PC-9 (cell line): ENCODE data around the gene ZC3H8. TPM values are rescaled to one million over a fixed set of nuclear protein-coding genes. Genes with fewer than 3 reads are reported as not detected.

Source experiments
- BruUV-seq: library from RNA; stranded (reverse); fragments of 400-500 nt; replicated peaks from 2 replicates; lab custom pipeline; 2021; lab: Mats Ljungman, UMichigan
- CTCF ChIA-PET: fragments of 300-600 bp; sonication (Branson Sonifier 250); formaldehyde crosslinking; loops from one replicate; lab custom pipeline; 2022; ENCODE audit warnings: antibody characterized with exemption; lab: Charles Lee
- POLR2A ChIA-PET: fragments of 300-600 bp; sonication (Branson Sonifier 250); formaldehyde crosslinking; loops from one replicate; lab custom pipeline; 2022; ENCODE audit warnings: antibody characterized with exemption; ENCODE audit not compliant: unreplicated experiment; lab: Charles Lee
- DNase-seq, 2 experiments: peaks; one replicate each; pipeline versions ENCODE4 v3.0.0 to v3.0.0-alpha.2; 2015 to 2022; ENCODE audit warnings: mixed read lengths in 1 of 2
- H2AFZ ChIP-seq: fragments of 200-600 bp; sonication (generic); 2 replicates; pipeline ENCODE4 v1.8.1; 2017; ENCODE audit warnings: antibody characterized with exemption
- H3F3A ChIP-seq: fragments of 200-600 bp; sonication (generic); 2 replicates; pipeline ENCODE4 v1.8.1; 2017; ENCODE audit warnings: antibody characterized with exemption, mild to moderate bottlenecking, low read depth; ENCODE audit not compliant: insufficient read depth
- H3K27ac ChIP-seq: fragments of 200-600 bp; sonication (generic); 2 replicates; pipeline ENCODE4 v1.6.1; 2016; ENCODE audit warnings: mixed run types
- H3K27me3 ChIP-seq: fragments of 200-600 bp; sonication (generic); 2 replicates; pipeline ENCODE4 v1.6.1; 2016; ENCODE audit warnings: low read depth, mixed run types; ENCODE audit not compliant: insufficient read depth
- H3K36me3 ChIP-seq: fragments of 200-600 bp; sonication (generic); 2 replicates; pipeline ENCODE4 v1.6.1; 2016; ENCODE audit warnings: low read depth, mixed run types
- H3K4me1 ChIP-seq: fragments of 200-600 bp; sonication (generic); replicated peaks from 2 replicates; pipeline ENCODE4 v1.6.1; 2016; ENCODE audit warnings: mixed run types; ENCODE audit not compliant: insufficient read depth
- H3K4me2 ChIP-seq: fragments of 200-600 bp; sonication (generic); 2 replicates; pipeline ENCODE4 v1.6.1; 2017; ENCODE audit warnings: mixed run types
- H3K4me3 ChIP-seq: fragments of 200-600 bp; sonication (generic); 2 replicates; pipeline ENCODE4 v1.6.1; 2016; ENCODE audit warnings: mixed run types
- H3K79me2 ChIP-seq: fragments of 200-600 bp; sonication (generic); 2 replicates; pipeline ENCODE4 v1.6.1; 2017; ENCODE audit warnings: low read depth, mixed run types
- H3K9me2 ChIP-seq: fragments of 200-600 bp; sonication (generic); 2 replicates; pipeline ENCODE4 v1.8.1; 2017; ENCODE audit warnings: mild to moderate bottlenecking; ENCODE audit not compliant: insufficient read depth
- H3K9me3 ChIP-seq: fragments of 200-600 bp; sonication (generic); 2 replicates; pipeline ENCODE4 v1.8.1; 2016; ENCODE audit warnings: low read depth; ENCODE audit not compliant: insufficient read depth
- H4K20me1 ChIP-seq: fragments of 200-600 bp; sonication (generic); 2 replicates; pipeline ENCODE4 v1.8.1; 2017; ENCODE audit not compliant: insufficient read depth
- CTCF ChIP-seq: fragments of 200-600 bp; sonication (generic); conservative IDR thresholded peaks from 2 replicates; pipeline ENCODE4 v1.6.1; 2017; ENCODE audit warnings: mixed run types, antibody characterized with exemption, mild to moderate bottlenecking, moderate library complexity
- EZH2 ChIP-seq: fragments of 200-600 bp; sonication (generic); IDR thresholded peaks from 2 replicates; pipeline ENCODE4 v1.8.0; 2017; ENCODE audit warnings: antibody characterized with exemption, low read depth
- intact Hi-C: fragments of 100-400 bp; cut with micrococcal nuclease; formaldehyde crosslinking; loops from one replicate; pipeline ENCODE4 v1.10.0; 2022; ENCODE audit not compliant: unreplicated experiment
- total RNA-seq: library from RNA; stranded (reverse); gene quantifications from 2 replicates; pipeline ENCODE4 v1.2.3, GENCODE V29; 2021

Gene ZC3H8
- total RNA-seq, 1 experiment from 2014 or later = 8.6 TPM

GRCh38 chr2:112174383-112174782, 80.5 kb downstream of the ZC3H8 start:
- no peak overlapping the region for H2AFZ ChIP-seq
- no peaks in the 10 kb centered on the region for H3K27me3 ChIP-seq
- H3K27ac ChIP-seq = no peak overlapping the region
- H4K20me1 ChIP-seq = no peaks in the 10 kb centered on the region
- ChIA-PET POLR2A (no interaction called here), CTCF (no interaction called here)
- 0 out of 2 replicates have a peak, but pooled peaks cover 3% of the 10 kb centered on the region for H3K9me3 ChIP-seq
- no peak for DNase-seq
- H3K36me3 ChIP-seq = no peaks in the 10 kb centered on the region
- no peak overlapping the region for H3K4me2 ChIP-seq
- no peaks in the 10 kb centered on the region for H3K9me2 ChIP-seq
- intact Hi-C loops = no loop called here
- H3F3A ChIP-seq = no peaks in the 10 kb centered on the region
- H3K4me3 ChIP-seq = no peak overlapping the region
- TF ChIP-seq CTCF = no peak
- TF ChIP-seq EZH2 = no peak
- H3K79me2 ChIP-seq = no peaks in the 10 kb centered on the region
- no TSS peak for BruUV-seq
- no peaks in the 10 kb centered on the region for H3K4me1 ChIP-seq

GRCh38 chr2:112173646-112174319, 81.1 kb downstream of the ZC3H8 start:
- no peak overlapping the region for H3K4me2 ChIP-seq
- TF ChIP-seq CTCF (no peak), EZH2 (no peak)
- H3F3A ChIP-seq = no peaks in the 10 kb centered on the region
- BruUV-seq = no TSS peak
- H2AFZ ChIP-seq = no peak overlapping the region
- ChIA-PET CTCF (no interaction called here), POLR2A (no interaction called here)
- H3K79me2 ChIP-seq = no peaks in the 10 kb centered on the region
- no peaks in the 10 kb centered on the region for H3K9me2 ChIP-seq
- H3K27me3 ChIP-seq = no peaks in the 10 kb centered on the region
- DNase-seq = no peak
- H3K4me1 ChIP-seq = no peaks in the 10 kb centered on the region
- no peak overlapping the region for H3K27ac ChIP-seq
- intact Hi-C loops = no loop called here
- no peaks in the 10 kb centered on the region for H4K20me1 ChIP-seq
- no peaks in the 10 kb centered on the region for H3K9me3 ChIP-seq
- no peak overlapping the region for H3K4me3 ChIP-seq
- no peaks in the 10 kb centered on the region for H3K36me3 ChIP-seq

GRCh38 chr2:112170495-112170894, 84.3 kb downstream of the ZC3H8 start:
- Histone ChIP-seq H4K20me1 (no peaks in the 10 kb centered on the region), H3K9me2 (no peaks in the 10 kb centered on the region), H3K4me1 (no peaks in the 10 kb centered on the region), H2AFZ (no peak overlapping the region), H3F3A (no peaks in the 10 kb centered on the region), H3K27me3 (no peaks in the 10 kb centered on the region), H3K4me3 (no peak overlapping the region), H3K36me3 (no peaks in the 10 kb centered on the region), H3K9me3 (no peaks in the 10 kb centered on the region), H3K79me2 (no peaks in the 10 kb centered on the region), H3K4me2 (no peak overlapping the region), H3K27ac (no peak overlapping the region)
- ChIA-PET CTCF (no interaction called here), POLR2A (no interaction called here)
- DNase-seq = no peak
- intact Hi-C loops = no loop called here
- BruUV-seq = no TSS peak
- TF ChIP-seq EZH2 (no peak), CTCF (no peak)
